HG03354 (cell line): Measurements from ENCODE around the gene PASD1.
A peak's percentile ranks its signal among the peaks of the same experiment; 100 is the strongest.

Experiments used
- ATAC-seq: cut with Tn5 transposase; IDR thresholded peaks from one replicate; pipeline ENCODE4 v1.9.1; 2021; ENCODE audit warnings: mild to moderate bottlenecking; ENCODE audit not compliant: unreplicated experiment, poor library complexity, severe bottlenecking

The PASD1 gene

DNA sequence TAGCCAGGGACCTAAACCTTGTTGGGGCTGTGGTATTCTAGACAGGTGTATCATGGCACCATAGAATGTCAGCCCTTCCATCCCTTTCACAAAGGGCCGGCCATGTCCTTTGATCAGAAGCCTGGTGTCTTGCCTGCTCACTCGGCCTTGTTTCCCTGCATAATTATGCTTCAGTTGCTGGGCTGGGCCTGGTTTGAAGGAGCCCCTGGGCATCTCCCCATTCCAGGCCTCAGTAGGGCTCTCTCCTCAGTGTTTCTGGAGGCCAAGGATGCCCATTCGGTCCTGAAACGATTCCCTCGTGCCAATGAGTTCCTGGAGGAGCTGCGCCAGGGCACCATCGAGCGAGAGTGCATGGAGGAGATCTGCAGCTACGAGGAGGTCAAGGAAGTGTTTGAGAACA lies 136.3 kb downstream of the PASD1 start:
- no peak for ATAC-seq

DNA sequence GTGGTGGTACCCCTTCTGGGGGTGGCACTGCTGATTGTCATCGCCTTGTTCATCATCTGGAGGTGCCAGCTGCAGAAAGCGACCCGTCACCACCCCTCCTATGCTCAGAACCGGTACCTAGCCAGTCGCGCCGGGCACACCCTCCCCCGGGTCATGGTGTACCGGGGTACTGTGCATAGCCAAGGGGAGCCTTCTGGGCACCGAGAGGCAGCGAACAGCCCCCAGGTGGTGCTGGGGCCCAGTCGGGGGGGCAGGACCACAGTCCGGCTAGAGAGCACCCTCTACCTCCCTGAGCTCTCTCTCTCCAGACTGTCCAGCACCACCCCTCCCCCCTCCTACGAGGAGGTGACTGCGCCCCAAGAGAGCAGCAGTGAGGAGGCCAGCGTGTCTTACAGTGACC lies 137.1 kb downstream of the PASD1 start:
- ATAC-seq = no peak

DNA sequence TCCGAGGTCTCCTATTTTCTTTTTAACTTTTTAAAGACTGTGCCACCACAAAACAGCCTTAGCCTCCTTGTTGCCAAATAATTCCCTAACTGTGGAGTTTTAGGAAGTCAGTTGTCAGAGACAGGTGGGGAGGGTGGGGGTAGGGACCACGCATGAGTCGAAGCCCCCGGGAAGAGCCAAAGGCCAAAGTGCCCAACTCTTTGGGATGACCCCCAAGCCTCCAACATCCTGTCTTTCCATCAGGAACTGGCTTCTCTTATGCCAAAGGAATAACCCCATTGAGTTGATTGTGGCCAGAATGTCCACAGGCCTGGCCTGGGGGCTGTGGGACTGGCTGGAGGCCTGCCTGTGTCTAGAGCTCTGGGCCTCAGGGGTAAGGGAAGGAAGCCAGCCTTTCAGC lies 137.6 kb downstream of the PASD1 start:
- no peak for ATAC-seq

DNA sequence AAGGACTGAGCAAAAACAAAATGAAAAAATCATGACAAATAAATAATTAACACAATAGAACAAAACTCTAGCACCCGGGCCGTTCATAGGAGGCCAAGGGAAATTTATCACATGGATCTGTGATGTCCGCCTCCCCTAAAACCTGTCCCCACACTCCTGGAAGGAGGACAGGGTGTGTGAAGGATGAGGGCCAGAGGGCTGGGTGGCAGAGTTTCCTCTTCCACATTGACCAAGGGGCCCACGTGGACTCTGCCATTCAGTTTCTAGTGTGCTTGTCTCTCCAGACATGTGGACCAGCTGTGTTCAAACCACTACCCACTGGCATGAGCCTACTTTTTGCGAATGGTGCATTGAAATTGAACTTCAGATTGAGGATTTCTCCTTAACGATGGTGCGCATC lies 138.1 kb downstream of the PASD1 start:
- no peak for ATAC-seq

DNA sequence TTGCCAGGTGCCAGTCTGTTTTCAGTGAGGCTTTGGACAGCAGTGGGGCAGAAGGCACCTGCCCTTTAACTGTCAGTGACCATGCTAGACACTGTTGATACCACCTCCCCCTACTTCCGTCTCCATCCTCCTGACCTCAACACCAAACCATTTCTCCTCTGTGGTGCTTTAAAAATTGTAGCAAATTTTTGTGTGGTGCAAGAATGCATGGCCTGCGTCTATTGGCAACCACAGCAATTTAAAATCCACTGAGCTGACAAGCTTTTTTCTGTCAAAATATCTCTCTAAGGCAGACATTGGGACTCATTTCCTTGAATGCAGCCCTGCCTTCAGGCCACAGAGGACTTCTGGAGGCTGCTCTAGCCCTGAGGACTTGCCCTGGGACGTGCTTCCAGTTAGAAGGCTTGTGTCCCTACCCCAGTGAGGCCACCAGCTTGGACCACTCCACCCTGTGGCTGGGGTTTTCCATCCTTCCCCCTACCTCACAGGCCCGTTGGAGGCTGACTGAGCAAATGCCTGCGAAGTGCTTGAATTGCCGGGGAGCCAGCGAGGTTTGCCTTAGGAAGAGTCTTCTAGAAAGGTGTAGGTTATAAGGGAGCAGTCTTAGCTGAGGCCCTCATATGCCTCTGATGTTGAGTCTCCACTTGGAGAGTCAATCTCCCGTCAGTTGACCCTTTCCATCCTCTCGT lies 138.7 kb downstream of the PASD1 start:
- ATAC-seq = no peak

DNA sequence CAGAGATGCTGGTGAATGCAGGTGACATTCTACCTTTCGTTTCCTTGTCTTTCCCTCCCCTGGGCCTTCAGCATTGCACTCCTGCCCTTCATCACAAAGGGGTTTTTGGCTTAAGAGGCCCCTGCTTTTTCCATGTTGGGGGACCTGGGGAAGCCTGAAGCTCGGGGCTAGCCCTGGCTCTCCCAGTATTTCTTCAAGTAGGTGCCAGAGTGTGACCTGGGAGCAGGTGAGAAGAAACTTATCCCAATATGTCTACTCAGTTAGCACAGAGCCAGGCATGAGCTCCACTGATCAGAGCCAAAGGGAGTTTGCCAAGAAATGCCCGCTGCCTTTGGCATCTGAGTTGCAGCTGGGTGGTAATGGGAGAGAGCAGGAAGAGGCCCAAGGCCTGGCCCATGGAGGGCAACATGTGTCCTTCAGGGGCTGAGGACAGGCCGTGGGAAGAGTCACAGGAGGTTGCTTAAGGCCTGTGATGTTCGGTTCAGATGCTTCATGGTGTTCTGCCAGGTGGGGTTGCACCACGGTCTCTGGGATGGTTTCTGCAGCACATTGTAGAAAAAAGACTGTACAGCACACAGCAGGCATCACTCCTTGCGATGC lies 139.4 kb downstream of the PASD1 start:
- no peak for ATAC-seq

DNA sequence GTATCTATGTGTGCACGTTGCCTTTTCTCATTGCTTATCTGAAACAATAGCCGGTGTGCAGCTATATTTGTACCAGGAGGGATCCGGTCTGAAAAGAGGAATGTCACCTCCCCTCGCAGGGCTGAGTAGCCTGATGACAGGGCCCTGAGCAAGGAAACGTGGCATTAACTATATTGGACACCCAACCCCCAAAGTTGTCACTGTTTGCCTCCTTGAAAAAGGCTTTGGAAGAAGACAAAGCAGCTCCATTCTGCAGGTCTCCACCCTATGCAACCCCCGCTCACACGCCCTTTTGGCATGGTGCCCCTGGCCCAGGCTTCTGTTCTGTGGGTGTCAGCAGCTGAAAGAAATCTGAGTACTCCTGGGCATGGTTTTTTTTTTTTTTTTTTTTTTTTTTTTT lies 140.0 kb downstream of the PASD1 start:
- ATAC-seq = no peak

DNA sequence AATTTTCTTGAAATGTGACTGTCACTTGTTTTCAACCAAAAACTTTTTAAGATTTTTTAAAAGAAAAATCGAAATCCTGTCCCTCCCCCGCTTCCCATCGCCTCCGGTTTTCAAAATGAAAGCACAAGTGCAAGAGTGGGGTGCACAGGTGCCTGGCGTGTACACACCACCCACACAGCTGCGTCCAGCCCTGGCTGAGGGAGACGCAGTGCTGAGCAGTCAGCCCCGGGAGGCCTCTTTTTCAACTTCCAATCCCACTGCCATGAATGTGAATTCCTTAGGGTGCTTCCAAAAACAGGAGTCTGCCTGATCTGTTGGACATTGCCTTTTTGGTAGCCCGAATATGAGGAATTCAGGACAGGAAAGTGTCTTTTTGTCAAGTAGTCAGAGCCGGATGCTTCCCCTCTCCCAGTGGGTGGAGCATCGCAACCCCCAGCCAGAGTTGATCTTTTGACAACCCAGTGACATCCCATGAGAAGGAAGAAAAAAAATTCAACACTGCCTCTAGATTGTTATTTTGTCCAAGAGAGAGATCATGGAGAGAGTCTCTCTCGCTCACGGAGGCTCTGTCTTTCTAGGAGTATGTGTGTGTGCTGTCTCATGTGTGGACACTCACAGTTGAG lies 140.7 kb downstream of the PASD1 start:
- ATAC-seq = no peak

DNA sequence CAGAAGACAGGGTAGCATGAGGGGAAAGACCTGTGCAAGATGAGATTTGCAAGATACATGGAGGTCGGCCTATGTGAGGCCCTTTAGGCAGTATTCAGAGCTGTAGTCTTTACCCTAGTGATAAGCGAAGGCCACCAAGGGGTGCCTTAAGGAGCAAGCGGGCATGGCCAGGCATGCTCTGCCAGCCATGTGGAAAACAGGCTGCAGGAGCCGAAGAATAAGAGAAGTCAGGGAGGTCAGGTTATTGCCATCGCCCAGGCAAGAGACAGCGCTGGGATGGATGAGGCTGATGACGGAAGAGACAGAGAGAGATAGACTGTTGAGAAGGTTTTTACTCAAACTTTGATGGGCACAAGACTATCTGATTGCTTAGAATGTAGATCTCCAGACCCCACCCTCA lies 145.3 kb downstream of the PASD1 start:
- ATAC-seq = no peak

DNA sequence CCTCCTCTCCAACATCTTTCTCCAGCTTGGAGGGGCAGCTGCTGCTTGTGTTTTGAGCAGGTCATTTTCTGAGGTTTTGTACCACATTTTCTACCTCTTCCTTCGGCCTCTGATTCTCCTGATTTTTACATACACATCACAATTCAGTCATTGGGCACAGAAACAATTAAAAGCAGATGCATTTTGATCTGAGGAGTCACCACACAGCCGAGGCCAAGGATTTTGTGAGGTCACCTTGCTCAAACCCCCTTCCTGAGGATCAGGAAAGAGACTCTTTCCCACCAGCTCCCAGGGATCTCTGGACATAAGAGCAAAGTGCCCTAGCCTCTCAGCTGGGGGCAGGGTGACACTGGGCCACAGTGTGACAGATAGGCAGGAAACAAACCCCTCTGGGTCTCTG lies 147.0 kb downstream of the PASD1 start:
- ATAC-seq = no peak

DNA sequence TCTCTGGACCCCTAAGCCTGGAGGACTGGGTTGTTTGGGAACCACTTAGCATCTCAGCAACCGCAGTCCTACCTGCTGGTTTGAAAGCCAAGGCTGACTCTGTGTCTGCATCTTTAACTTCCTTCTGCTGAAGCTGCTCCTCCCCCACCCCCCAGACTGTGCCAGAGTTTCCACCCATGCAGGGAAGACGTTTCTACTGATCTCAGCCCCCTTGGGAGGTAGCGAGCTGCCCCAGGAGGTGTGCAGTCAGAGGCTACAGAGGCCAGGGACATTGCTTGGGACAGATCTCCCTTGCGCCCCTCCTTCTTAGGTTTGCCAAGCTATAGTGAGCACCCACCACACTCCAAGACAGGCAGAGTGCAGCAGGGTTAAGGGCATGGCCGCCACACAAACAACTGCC lies 147.7 kb downstream of the PASD1 start:
- no peak for ATAC-seq

DNA sequence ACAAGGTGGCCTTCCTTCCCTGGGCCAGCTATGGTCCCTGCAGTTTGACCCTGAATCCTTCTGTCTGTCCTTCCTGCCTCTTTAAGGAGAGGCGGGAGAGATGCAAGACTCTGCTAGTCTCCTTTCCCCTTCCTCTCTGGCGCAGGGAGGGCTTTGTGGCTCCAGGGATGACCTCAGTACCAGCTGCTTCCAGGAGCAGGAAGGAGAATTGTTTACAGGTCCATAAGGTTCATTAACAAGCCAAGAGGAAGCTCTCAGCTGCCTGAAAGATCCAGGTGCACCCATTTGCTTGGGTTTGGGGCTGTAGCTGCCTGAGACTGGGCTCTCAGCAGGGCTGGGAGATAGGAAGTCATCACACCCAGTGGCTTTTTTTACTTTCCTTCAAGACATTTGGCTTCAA lies 148.3 kb downstream of the PASD1 start:
- no peak for ATAC-seq

DNA sequence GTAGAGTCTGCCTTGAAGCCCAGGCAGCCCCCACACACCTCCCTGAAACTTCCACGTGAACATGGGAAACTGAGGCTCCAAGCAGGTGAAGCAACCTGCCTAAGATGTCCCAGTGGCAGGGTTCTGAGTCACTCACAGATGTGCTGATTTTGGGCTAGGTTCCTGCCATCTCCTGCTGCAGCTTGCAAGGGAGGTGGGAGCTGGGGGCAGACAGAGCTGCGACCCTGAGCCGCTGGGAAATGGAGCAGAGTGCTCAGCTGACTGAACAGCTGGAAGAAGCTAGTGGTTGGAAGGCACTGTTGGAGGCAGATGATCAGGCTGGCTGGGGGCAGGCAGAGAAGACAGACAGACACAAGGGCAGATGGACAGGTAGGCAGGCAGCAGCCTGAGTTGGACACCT lies 148.8 kb downstream of the PASD1 start:
- no peak for ATAC-seq

DNA sequence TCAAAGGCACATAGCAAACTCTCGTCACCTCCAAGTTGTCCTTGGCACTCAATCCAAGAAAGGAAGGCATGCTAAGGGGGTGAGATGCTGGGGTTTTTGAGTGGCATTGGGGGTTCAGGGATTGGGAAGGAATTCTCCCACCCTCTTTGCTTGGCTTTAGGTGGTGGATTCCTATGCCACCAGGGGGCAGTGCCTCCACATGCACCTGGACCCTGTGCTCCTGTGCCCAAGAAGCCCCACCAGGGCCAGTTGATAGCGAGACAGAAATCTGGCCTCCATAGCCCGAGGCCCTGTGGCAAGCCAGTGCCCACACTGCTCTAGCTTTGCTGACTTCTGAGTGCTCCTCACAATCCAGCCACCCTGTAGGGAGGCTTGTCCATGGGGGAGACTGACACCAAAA lies 150.4 kb downstream of the PASD1 start:
- peak; percentile 60 for ATAC-seq

DNA sequence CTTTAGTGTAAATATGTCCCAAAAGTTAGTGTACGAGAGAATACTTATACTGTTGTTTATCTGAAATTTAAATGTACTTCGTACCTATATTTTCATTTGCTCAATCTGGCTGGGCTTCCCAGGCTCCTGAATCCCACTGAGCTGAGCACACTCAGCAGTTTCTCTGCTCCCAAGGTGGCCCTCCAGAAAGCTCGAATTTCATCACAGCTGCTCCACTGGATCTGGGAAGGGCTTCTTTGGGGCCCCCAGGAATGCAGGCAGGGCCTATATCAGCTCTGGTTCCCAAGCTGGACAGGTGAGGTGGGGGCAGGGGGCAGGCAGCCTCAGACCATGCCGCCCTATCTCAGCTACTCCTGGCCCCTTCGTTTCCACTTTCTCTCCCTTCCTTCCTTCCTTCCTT lies 150.9 kb downstream of the PASD1 start:
- ATAC-seq = no peak

DNA sequence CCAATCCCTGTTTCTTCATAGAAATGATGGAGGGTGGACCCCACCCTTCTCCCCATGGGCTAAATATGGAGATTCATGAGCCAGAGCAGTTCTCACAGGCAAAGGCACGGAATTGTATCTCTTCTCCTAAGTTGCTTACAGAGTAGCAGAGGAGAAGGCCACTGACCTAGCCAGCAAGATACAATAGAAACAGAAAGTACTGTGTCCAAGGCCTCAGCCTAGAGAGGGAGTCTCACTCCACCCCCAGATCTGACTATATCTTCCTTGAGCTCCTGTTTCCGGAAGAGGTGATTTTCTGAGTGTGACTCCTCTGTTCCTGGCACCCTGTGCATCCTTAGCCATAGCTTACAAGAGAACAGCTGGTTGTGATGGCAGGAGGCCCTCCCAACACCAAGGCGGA lies 152.3 kb downstream of the PASD1 start, which contains the start of gene FATE1:
Gene FATE1 (plus strand): TSS at position 284 of the 400 bp plus-strand sequence. CDS start 85 bp downstream, at position 369.
- ATAC-seq = no peak

DNA sequence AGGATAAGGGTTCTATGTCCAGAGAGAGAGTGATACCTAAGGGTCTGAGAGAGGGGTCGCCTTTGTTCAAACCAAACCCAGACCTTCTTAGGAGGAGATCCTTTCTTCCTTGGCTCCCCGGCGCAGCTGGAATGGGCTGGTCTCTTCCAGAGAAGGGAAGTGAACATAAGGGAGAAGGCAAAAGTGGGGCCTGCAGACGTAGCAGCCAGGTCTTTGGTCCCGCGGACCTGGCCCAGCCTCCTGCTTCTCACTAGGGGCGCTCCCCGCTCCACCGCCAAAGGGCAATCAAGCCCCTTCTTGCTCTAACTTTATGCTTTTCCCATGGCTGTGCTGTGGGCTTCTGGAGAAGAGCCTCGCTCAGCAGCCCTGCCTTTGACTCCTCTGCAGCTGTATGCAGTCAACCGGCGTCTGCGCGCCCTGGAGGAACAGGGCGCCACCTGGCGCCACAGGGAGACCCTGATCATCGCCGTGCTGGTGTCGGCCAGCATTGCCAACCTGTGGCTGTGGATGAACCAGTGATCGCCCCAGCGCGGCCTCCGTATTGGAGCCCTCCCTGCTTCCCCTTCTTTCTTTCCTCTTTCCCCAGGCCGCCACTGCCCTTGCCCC lies 158.9 kb downstream of the PASD1 start:
- peak; percentile 66 for ATAC-seq

DNA sequence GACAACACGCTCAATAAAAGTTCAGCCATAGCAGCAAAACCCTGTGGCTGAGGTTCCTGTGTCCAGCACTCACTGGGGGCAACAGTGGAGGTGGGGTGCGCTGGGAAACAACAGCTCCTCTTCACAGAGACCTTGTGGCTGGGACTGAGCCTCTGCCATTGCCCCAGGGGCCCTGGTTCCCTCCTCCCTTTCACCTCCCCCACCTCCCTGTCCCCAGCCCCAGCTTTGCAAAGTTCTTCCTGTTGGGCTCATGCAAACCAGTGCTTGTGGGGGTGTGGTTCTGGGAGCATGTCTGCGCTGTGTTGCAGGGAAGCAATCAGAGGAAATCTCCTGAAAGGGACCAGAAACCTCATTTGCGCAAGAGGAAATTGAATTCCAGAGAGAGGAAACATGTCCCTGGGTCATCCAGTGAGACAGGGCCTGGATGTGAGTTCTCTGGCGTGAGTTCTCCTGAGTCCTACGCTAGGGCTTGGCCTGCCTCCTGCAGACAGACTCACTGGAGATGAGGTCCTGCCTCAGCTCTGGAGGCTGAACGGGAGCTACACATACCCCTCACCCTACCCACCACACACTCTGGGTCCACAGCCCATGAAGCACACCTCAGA lies 159.8 kb downstream of the PASD1 start:
- ATAC-seq = no peak

DNA sequence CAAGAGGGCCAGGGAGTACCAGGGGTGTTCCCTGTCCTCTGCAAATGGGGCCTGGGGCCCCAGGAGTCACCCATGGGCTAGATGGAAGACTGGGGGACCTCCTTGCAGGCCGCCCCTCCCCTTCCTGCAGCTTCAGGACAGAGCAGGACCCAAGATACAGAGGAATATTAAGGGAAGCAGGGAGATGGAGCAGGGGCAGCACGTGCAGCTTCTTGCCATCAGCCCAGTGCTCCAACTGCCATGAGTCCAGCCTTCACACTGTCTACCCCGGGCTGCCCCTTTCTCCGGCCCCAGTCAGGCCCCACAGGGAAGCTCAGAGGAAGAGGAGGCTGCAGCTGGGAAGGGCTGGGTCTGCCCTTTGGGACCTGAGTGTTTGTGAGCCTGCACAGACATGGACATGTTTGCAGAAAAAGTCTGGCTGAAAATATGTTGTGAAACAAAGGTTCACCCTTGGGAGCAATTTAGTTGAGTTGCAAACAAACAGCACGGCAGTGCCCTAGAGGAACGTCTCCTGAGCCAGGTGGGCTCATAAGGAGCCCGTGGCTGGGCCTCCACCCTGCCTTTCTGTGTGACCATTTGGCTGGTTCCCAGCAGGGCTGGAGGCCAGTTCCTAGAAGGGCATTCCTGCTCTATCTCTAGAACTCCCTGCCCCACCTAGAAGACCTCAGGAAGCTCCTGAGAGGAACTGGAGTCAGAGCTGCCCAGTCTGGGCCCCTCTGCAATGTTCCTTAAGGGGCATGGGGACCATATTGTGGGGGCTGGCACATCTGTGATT lies 161.3 kb downstream of the PASD1 start:
- no peak for ATAC-seq

DNA sequence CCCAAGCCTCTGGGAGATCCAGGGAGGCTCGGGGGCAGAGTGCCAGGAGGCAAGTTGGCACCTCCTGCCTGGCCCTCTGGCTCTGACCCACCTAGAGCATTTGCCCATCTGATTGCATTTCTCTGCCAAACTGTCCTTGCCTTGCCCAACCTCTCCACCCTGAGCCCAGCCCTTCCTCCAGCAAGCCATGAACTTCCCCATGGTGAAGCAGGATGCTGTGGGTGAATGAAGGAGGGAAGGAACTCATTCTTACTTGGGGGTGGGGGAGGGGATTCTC lies 161.8 kb downstream of the PASD1 start:
- ATAC-seq = no peak
